Activated T-cell treated with anti-CD3 and anti-CD28 coated beads for 1 hour (primary cell): Measurements from ENCODE around the gene CYSLTR2.
"Not testable (repeated sequence)": the region's sequence is repeated elsewhere in the genome, so short reads cannot be mapped to it uniquely, and the experiment has no call there.

Experiments used
- DNase-seq: peaks from one replicate; pipeline ENCODE4 v3.0.0-alpha.2; 2020; ENCODE audit warnings: low read depth

Gene CYSLTR2

DNA sequence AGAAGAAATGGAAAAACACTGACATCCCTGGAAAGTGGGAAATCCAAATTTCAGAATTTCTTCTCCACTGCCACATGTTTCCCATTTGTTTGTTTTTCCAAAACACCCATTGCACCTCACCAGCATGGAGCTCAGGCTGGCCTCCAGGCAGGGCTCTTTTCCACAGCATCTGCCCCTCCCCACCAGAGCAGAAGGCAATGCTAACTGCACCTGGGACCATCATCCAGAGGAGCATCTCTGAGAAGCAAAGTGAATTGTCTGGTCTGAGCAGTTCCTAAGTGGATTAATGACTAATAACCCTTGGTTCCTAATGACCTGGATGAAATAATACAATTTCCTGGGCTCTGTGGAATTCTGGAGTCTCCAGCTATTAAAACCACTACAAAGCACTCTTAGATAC, 8.8 kb upstream of the CYSLTR2 start:
- DNase-seq = no peak

DNA sequence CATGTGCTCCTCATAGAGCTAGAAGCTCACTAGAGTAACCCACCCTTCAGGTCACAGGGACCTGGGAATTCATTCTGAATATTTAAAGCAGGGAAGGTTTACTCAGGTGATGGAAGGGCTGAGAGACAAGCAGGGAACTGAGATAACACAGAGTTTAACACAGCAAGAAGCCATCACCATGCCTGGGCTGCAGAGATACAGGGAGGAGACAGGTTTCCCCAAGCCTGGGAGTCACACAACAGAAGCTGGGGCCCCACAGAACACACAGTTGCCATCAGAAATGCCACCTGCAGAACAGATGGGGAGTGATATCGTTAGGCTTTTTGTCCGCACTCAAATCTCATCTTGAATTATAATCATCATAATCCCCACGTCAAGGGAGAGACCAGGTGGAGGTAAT, 7.9 kb upstream of the CYSLTR2 start:
- DNase-seq = no peak

GRCh38 chr13:48646791-48647190, 6.9 kb upstream of the CYSLTR2 start:
- DNase-seq = no peak

- no peak for DNase-seq
Measured at GRCh38 chr13:48647625-48648024, 6.1 kb upstream of the CYSLTR2 start.

DNA sequence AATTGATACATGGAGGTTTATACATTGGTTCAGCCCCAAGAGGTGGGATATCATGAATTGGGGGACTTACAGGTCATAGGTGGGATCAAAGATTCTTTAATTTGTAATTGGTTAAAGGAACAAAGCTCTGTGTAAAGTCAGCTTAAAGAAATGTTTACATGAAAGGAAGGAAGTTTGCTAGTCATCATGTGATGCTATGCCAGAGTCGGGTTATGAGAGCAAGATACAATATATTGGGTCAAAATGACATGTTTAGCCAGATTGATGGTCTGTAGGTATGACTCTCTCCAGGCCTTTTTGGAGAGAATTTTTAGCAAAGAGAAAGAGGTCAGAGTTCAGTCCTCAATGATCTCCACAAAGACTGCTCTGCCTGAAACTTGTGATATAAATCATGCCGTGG, 5.3 kb upstream of the CYSLTR2 start:
- DNase-seq = no peak

DNA sequence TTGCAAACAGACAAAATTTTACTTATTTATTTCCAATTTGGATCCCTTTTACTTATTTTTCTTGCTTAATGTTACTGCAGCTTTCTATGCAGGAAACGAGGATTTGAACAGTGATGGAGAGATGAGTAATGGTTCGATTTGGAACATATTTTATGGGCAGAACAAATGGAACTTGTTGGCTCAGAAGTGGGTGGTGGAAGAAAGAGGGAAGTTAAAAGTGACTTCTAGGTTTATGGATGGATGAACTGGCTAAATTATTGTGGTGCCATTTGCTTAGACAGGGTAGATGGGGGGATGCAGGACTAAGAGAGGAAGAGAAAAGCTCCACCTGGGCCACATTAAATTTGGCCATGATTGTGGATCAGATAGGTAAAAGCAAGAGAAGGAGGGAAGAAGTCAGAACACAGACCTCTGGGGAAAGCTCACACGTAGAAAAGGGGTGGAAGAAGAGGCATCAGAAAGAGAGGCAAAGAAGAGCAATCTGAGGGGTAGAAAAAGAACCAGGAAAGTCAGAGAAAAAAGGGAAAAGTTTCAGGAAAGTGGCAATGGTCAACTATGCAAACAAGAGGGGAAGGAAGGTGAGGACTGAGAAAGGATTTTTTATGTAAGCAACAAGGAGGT, 768 bp upstream of the CYSLTR2 start:
- no peak for DNase-seq

- no peak for DNase-seq
Measured at GRCh38 chr13:48654511-48654910, 782 bp downstream of the CYSLTR2 start.

GRCh38 chr13:48655291-48655690, 1.6 kb downstream of the CYSLTR2 start:
- DNase-seq = no peak

DNA sequence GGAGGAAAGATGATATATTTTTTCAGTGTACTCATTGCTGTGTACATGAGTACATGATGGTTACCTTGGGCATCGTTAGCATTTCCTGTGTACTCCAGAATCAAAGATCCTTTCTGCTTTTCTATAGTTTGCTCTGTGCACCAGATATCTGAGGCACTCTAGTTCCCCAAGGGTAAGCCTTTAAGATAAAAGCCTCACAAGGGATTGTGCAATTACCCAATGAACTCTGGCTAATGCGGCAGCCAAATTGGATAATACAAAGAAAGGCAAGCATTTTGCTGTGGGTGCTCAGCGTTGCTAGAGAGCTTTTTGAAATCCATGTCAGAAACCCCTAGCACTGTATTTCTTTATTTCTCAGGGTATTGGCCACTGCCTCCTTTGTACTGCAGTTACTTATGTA, 2.9 kb downstream of the CYSLTR2 start:
- DNase-seq = no peak

DNA sequence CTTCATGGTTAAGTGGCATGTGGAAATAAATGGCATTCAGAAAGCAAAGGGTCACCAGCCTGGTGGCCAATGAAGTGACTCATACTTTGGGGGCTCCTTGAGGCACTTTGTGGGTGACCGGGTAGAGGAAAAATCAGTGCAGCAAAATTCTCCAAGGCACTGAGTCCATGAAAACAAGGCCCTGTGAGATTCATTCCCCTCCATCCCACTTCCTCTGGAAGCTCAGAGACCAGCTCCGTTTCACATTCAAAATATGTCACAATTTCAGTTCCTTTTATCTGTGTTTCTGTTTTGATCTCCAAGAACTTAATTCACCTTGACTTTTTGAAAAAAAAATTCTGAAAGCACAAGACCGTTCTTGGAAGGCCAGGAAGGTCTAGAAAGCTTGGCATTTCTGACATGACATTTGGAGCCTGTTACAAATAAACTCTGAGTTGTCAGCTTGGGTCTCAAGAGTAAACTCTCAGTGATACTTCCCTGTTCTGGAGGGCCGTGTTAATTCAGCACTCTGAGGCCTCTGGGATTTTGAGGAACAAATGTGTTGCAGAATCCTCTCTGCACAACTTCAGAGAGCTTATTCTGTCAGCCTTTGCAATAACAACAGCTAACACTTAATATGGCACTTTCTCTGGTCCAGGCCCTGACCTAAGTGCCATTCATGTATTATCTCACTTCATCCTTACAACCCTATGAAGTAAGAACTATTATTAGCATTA, 6.8 kb downstream of the CYSLTR2 start:
- DNase-seq = no peak

DNA sequence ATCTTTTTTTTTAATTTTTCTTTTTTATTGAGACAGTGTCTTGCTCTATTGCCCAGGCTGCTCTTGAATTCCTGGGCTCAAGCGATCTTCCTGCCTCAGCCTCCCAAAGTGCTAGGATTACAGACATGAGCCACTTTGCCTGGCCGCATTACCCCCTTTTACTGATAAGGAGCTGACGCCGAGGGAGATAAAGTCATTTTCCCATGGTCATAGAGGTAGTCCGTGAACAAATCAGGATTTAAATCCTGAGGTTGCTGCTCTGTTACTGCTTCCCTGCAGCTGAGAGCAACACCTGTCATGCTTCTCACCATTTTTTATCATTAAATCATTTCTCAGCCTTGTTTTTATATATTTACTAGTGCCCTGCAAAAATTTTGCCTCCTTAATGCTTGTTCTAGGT, 7.4 kb downstream of the CYSLTR2 start:
- no peak for DNase-seq

GRCh38 chr13:48662226-48662625, 8.5 kb downstream of the CYSLTR2 start:
- DNase-seq = no peak

- DNase-seq = no peak
Measured at GRCh38 chr13:48667136-48667535, 13.4 kb downstream of the CYSLTR2 start.

- DNase-seq = not testable (repeated sequence)
Measured at GRCh38 chr13:48671421-48671820, 17.7 kb downstream of the CYSLTR2 start.

- no peak for DNase-seq
Measured at GRCh38 chr13:48675247-48675646, 21.5 kb downstream of the CYSLTR2 start.

DNA sequence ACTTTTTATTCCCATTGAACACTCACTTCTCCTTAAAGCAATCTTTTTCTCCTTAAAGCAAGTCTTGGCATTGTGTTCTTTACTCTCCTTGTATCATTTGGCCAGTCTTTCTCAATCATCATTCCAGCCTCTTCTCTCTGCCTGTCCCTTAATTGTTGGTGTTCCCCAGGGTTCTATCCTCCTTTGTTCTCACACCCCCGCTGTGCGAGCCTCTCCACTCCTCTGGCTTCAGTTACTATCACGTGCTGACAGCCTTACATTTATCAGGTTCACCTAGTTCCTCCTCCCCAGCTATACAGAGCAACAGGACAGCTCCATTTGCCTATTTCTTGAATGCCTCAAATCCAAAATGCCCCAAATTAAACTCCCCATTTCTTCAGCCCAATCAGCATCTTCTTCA, 24.6 kb downstream of the CYSLTR2 start:
- DNase-seq = no peak

DNA sequence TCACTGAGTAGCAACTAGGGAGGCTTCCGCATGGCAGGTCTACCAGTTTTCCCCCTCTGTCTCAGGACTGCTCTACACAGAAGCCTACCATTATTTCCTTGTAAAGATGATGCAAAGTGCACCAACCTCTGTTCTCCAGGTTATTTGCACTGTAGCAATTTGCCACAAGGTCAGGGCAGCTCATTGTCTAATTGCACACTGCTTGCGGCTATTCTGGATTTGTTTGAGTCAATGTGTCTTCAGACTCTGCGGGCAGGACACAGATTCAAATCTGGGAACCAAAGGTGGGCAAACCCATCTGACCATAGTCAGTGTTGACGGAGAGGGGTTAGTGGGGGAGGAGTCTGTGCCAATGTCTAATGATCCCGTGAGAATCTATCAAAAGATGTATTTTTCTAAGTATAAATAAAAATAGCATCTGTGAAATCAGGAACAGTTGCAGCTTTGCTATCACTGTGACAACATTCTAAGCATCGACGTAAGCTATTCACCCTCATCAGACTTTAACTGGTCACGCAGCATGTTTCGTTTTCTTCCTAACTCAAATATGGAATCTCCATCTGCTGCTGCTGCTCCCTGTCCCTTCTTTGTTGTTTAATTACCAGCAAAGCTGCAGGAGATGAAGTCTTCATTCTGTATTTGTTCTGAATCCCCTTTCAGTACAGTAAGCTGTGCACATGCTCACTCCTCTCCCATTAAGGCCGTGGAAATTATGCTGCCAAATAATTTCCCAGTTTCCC, 26.4 kb downstream of the CYSLTR2 start:
- DNase-seq = no peak

DNA sequence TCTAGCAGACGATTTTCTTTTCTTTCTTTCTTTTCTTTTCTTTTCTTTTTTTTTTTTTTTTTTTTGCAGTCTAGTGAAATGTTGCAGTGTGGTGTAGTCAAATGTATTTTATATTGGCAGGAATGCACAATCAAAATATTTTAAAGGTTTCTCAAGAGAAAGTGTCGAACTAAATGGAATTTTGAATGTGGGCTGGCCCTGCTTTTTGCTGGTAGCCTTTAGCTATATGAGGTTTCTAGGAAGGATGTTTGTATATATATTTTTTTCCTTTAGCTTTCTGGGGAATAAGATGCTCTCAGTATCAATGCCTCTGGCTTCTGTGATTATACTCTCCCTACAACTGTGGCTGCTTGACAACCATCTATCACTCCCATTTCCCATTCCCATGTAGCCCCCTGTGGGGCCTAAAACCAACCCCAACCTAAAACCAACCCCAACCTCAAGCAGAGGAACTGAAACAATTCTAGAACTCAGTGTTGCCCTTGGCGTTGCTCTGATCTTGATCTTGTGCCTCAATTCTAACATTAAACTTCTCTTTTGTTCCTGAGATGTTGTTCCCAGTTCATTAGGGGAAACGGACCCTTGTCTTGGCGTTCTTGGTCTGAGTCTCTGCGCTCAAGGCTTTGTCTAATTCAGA, 27.1 kb downstream of the CYSLTR2 start:
- DNase-seq = no peak

GRCh38 chr13:48681905-48682304, 28.2 kb downstream of the CYSLTR2 start:
- DNase-seq = no peak

GRCh38 chr13:48682436-48682835, 28.7 kb downstream of the CYSLTR2 start:
- DNase-seq = no peak

GRCh38 chr13:48686636-48687210, 33.0 kb downstream of the CYSLTR2 start:
- no peak for DNase-seq

GRCh38 chr13:48687249-48687648, 33.5 kb downstream of the CYSLTR2 start:
- no peak for DNase-seq
